Activated CD4-positive, CD25-positive, alpha-beta regulatory T cell treated with anti-CD3 and anti-CD28 coated beads, Interleukin-2, amount 50 U/mL, for 24 hours (primary cell): Measurements from ENCODE around the gene RHEB.

Experiments
- ATAC-seq, 2 donors: fragments of 150-1000 bp; cut with Tn5 transposase; one replicate each; pipeline ENCODE4 v1.10.0; 2021; ENCODE audit warnings: mild to moderate bottlenecking in 1 of 2, moderate library complexity in 1 of 2

Gene RHEB

GRCh38 chr7:151447312-151447711 lies 72.4 kb downstream of the RHEB start:
- no peak for ATAC-seq

GRCh38 chr7:151446412-151446811 lies 73.3 kb downstream of the RHEB start:
- ATAC-seq: no peak

- ATAC-seq: peak; percentile 53 to 59
These were observed 75.1 kb downstream of the RHEB start for GRCh38 chr7:151444632-151445031.

- ATAC-seq: no peak
These were observed 76.8 kb downstream of the RHEB start for GRCh38 chr7:151442776-151443496.

- no peak for ATAC-seq
These were observed 78.8 kb downstream of the RHEB start for GRCh38 chr7:151440799-151441445.

- no peak for ATAC-seq
These were observed 79.6 kb downstream of the RHEB start, which contains the start of gene CRYGN for GRCh38 chr7:151439855-151440798. TSS of gene CRYGN (minus strand) at chr7:151440141. CDS start at chr7:151439917, 224 bp downstream.

- no peak for ATAC-seq
These were observed 80.7 kb downstream of the RHEB start for GRCh38 chr7:151438864-151439601.

- no peak for ATAC-seq
These were observed 81.7 kb downstream of the RHEB start for GRCh38 chr7:151437866-151438516.

- no peak for ATAC-seq
These were observed 82.5 kb downstream of the RHEB start for GRCh38 chr7:151437159-151437553.

GRCh38 chr7:151436446-151437158 lies 83.1 kb downstream of the RHEB start:
- ATAC-seq: no peak

- ATAC-seq: no peak
These were observed 83.7 kb downstream of the RHEB start for GRCh38 chr7:151435971-151436370.

- no peak for ATAC-seq
These were observed 84.4 kb downstream of the RHEB start for GRCh38 chr7:151435103-151435916.

GRCh38 chr7:151434549-151434948 lies 85.1 kb downstream of the RHEB start:
- ATAC-seq: no peak

- ATAC-seq: no peak
These were observed 85.8 kb downstream of the RHEB start for GRCh38 chr7:151433721-151434400.

- peak; percentile 72 to 81 for ATAC-seq
These were observed 86.8 kb downstream of the RHEB start for GRCh38 chr7:151432658-151433521.

- no peak for ATAC-seq
These were observed 87.9 kb downstream of the RHEB start for GRCh38 chr7:151431768-151432311.

- ATAC-seq: no peak
These were observed 88.4 kb downstream of the RHEB start for GRCh38 chr7:151431281-151431767.
